K562 (cell line): ENCODE data around the gene PRDM8. TPM values are rescaled to one million over a fixed set of nuclear protein-coding genes. Genes with fewer than 3 reads are reported as not detected.

Source experiments
- ATAC-seq: fragments of 200-7000 bp; cut with Tn5 transposase; 3 replicates; pipeline ENCODE4 v1.9.1; 2020; ENCODE audit warnings: moderate library complexity
- BruUV-seq: library from RNA; stranded (reverse); fragments of 400-500 nt; replicated peaks from 2 replicates; lab custom pipeline; 2021; lab: Mats Ljungman, UMichigan
- CTCF ChIA-PET: fragments of 300-600 bp; formaldehyde crosslinking; extraction: SDS; loops from one replicate; lab custom pipeline; 2021; ENCODE audit warnings: low intra/inter-chr PET ratio; lab: Yijun Ruan, JAX
- POLR2A ChIA-PET: fragments of 300-600, 350-650 bp; sonication (Branson Sonifier 250); formaldehyde crosslinking; extraction: SDS; loops from one replicate; lab custom pipeline; 2021; ENCODE audit warnings: antibody characterized with exemption, inconsistent platforms; lab: Yijun Ruan, JAX
- DNase-seq, 4 experiments: peaks; one replicate each; pipeline versions ENCODE4 v3.0.0 to v3.0.0-alpha.2; 2011 to 2018; ENCODE audit warnings: low spot score in 3 of 4, mixed read lengths in 3 of 4; ENCODE audit errors: extremely low read depth in 1 of 4
- FAIRE-seq: peaks from 2 replicates; lab custom pipeline; 2011; peaks lifted over from hg19 to GRCh38; lab: Jason Lieb, UNC
- H2AFZ ChIP-seq: 2 replicates; pipeline ENCODE4 v1.6.0; 2011; ENCODE audit warnings: low read depth, low read length, control low read depth, inconsistent platforms
- H3K27ac ChIP-seq: fragments of 200-600 bp; 3 replicates; pipeline ENCODE4 v1.8.0; 2011; ENCODE audit warnings: low read depth, mild to moderate bottlenecking, control low read depth, inconsistent platforms, low read length, moderate library complexity, mixed read lengths; ENCODE audit errors: extremely low read depth
- H3K27me3 ChIP-seq, 2 experiments: fragments of 300-600 bp in 1 of 2; 2 replicates in 1 of 2; 3 replicates in 1 of 2; pipeline versions ENCODE4 v1.6.0 to v1.8.0; 2011; ENCODE audit warnings: inconsistent platforms in 2 of 2, low read length in 2 of 2, mild to moderate bottlenecking in 1 of 2, mixed read lengths in 1 of 2, moderate library complexity in 1 of 2; ENCODE audit not compliant: control insufficient read depth in 2 of 2, insufficient read depth in 2 of 2
- H3K36me3 ChIP-seq: fragments of 300-600 bp; 3 replicates; pipeline ENCODE4 v1.8.0; 2011; ENCODE audit warnings: mild to moderate bottlenecking, low read length, inconsistent platforms; ENCODE audit not compliant: control insufficient read depth, insufficient read depth
- H3K4me1 ChIP-seq, 2 experiments: fragments of 200-600 bp in 1 of 2; replicated peaks in 1 of 2; 2 replicates in 1 of 2; 3 replicates in 1 of 2; pipeline versions ENCODE4 v1.5.1 to v1.8.0; 2011; ENCODE audit warnings: inconsistent platforms in 2 of 2, low read length in 2 of 2, mild to moderate bottlenecking in 1 of 2, mixed read lengths in 1 of 2, moderate library complexity in 1 of 2; ENCODE audit not compliant: control insufficient read depth in 2 of 2, insufficient read depth in 2 of 2
- H3K4me2 ChIP-seq: 2 replicates; pipeline ENCODE4 v1.6.1; 2011; ENCODE audit warnings: low read length, control low read depth, inconsistent platforms, mixed read lengths; ENCODE audit not compliant: insufficient read depth
- H3K4me3 ChIP-seq: fragments of 200-600 bp; sonication (generic), shearing (Covaris generic); 2 replicates; pipeline ENCODE4 v1.5.1; 2016; ENCODE audit warnings: control low read depth, inconsistent platforms
- H3K79me2 ChIP-seq: fragments of 200-600 bp; 3 replicates; pipeline ENCODE4 v1.8.0; 2011; ENCODE audit warnings: low read length, inconsistent platforms; ENCODE audit not compliant: control insufficient read depth, insufficient read depth
- H3K9ac ChIP-seq, 2 experiments: 2 replicates each; pipeline versions ENCODE4 v1.6.0 to v1.6.1; 2011; ENCODE audit warnings: low read depth in 2 of 2, low read length in 2 of 2, control low read depth in 1 of 2, inconsistent platforms in 1 of 2, mild to moderate bottlenecking in 1 of 2, mixed read lengths in 1 of 2; ENCODE audit not compliant: insufficient read depth in 1 of 2
- H3K9me1 ChIP-seq: one replicate; pipeline ENCODE4 v1.6.0; 2011; ENCODE audit warnings: inconsistent platforms, mild to moderate bottlenecking, low read length, moderate library complexity; ENCODE audit not compliant: control insufficient read depth, insufficient read depth
- H3K9me3 ChIP-seq: replicated peaks from 2 replicates; pipeline ENCODE4 v1.5.1; 2011; ENCODE audit warnings: low read depth, low read length, inconsistent platforms; ENCODE audit not compliant: control insufficient read depth, insufficient read depth
- H4K20me1 ChIP-seq: replicated peaks from 2 replicates; pipeline ENCODE4 v1.6.1; 2011; ENCODE audit warnings: low read length, inconsistent platforms, mixed read lengths; ENCODE audit not compliant: control insufficient read depth, insufficient read depth
- BMI1 ChIP-seq: fragments of 150-350 bp; IDR thresholded peaks from 2 replicates; pipeline ENCODE4 v1.6.1; 2014; ENCODE audit warnings: low read length
- GATAD2A ChIP-seq: fragments of 450-650 bp; IDR thresholded peaks from 2 replicates; pipeline ENCODE4 v1.6.1; 2017
- MED1 ChIP-seq: sonication (generic); formaldehyde crosslinking; IDR thresholded peaks from 2 replicates; pipeline ENCODE4 v1.8.1; 2023; ENCODE audit warnings: missing genetic modification reagents, borderline replicate concordance
- MTA1 ChIP-seq: fragments of 450-650 bp; IDR thresholded peaks from 2 replicates; pipeline ENCODE4 v1.6.1; 2017; ENCODE audit warnings: borderline replicate concordance
- ZNF24 ChIP-seq: fragments of 450-650 bp; IDR thresholded peaks from 2 replicates; pipeline ENCODE4 v1.6.1; 2016
- ZNF347 ChIP-seq: fragments of 450-650 bp; formaldehyde crosslinking; IDR thresholded peaks from 2 replicates; pipeline ENCODE4 v1.4.0; 2020; ENCODE audit warnings: low read depth, mild to moderate bottlenecking, moderate library complexity
- WGBS: fragments of 100-300 bp; shearing (Covaris generic); methylation state at CpG from one replicate; pipeline ENCODE4 v1.1.6; 2016; ENCODE audit warnings: low coverage, mixed read lengths; ENCODE audit not compliant: insufficient coverage; ENCODE audit errors: missing lambda C conversion rate; 5-methylcytosine and 5-hydroxymethylcytosine counted together
- in situ Hi-C: fragments of 300-500 bp; cut with MboI; formaldehyde crosslinking; loops from 4 replicates; pipeline ENCODE4 v1.15.0; 2018; ENCODE audit warnings: inconsistent platforms, mixed read lengths
- intact Hi-C: fragments of 100-400 bp; cut with micrococcal nuclease; formaldehyde crosslinking; loops from 2 replicates; pipeline ENCODE4 v1.14.2; 2022
- polyA plus RNA-seq, 8 experiments: library from polyadenylated mRNA; depleted of rRNA in 4 of 8; stranded (reverse) in 5 of 8; unstranded in 3 of 8; fragments of >200 nt; fragmentation: Nextera tagmentation in 2 of 8; fragmentation: Illumina TruSeq in 1 of 8; extraction: Ambion mirVana in 2 of 8; extraction: Trizol in 1 of 8; gene quantifications; 2 replicates each; pipeline versions ENCODE4 v1.2.1 to v1.2.3, GENCODE V29; 2011 to 2014; ENCODE audit warnings: inconsistent platforms in 1 of 8, missing spikeins in 1 of 8
- total RNA-seq, 7 experiments: library from RNA; depleted of rRNA in 6 of 7; stranded (reverse); fragments of >200 nt in 6 of 7; fragmentation: Illumina TruSeq in 2 of 7; extraction: Trizol in 2 of 7; gene quantifications; 2 replicates each; pipeline versions ENCODE4 v1.2.1 to v1.2.3, GENCODE V29; 2011 to 2021; ENCODE audit warnings: low replicate concordance in 1 of 7
- TF ChIP-seq, protein P1 (sequence below): fragments of 450-650 bp; IDR thresholded peaks from one replicate; pipeline ENCODE4 v1.6.1; 2018; ENCODE audit warnings: mild to moderate bottlenecking, moderate library complexity; ENCODE audit not compliant: partially characterized antibody

Gene PRDM8
- total and polyA plus RNA-seq, 9 of the 15 experiments (the other 6 are each of a cell fraction or from before 2014, with no cell fraction given): 0.40 TPM; not detected in 8

- H3K4me1 ChIP-seq: peaks cover 0 to 24% of the 10 kb centered on the region in 2 experiments; a peak in 3 of 5 replicates
- ChIA-PET POLR2A (no interaction called here), CTCF (no interaction called here)
- ATAC-seq (no peak), FAIRE-seq (no peak), DNase-seq (no peak)
- H3K9me1 ChIP-seq: no peaks in the 10 kb centered on the region
- intact Hi-C loops (no loop called here), in situ Hi-C loops (no loop called here)
- H3K4me3 ChIP-seq: no peak overlapping the region
- H3K79me2 ChIP-seq: no peaks in the 10 kb centered on the region
- no peak overlapping the region; the same call in 1 of the 2 replicates for H2AFZ ChIP-seq
- no peak overlapping the region for H3K9ac ChIP-seq
- H3K36me3 ChIP-seq: no peaks in the 10 kb centered on the region
- no peaks in the 10 kb centered on the region for H4K20me1 ChIP-seq
- 14% methylated on average over 1 of the region's 1 CpG for WGBS
- TF ChIP-seq ZNF24 (no peak), MTA1 (no peak), BMI1 (no peak), ZNF347 (no peak), GATAD2A (no peak), MED1 (CRISPR knock-in tag) (no peak)
- TF ChIP-seq, protein P1, sequence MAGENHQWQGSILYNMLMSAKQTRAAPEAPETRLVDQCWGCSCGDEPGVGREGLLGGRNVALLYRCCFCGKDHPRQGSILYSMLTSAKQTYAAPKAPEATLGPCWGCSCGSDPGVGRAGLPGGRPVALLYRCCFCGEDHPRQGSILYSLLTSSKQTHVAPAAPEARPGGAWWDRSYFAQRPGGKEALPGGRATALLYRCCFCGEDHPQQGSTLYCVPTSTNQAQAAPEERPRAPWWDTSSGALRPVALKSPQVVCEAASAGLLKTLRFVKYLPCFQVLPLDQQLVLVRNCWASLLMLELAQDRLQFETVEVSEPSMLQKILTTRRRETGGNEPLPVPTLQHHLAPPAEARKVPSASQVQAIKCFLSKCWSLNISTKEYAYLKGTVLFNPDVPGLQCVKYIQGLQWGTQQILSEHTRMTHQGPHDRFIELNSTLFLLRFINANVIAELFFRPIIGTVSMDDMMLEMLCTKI: no peak
- H3K9me3 ChIP-seq: no peaks in the 10 kb centered on the region
- no peaks in the 10 kb centered on the region for H3K27me3 ChIP-seq
- H3K4me2 ChIP-seq: no peak overlapping the region
- no TSS peak for BruUV-seq
- no peak overlapping the region for H3K27ac ChIP-seq
These were observed 51.8 kb downstream of the PRDM8 start for GRCh38 chr4:80249144-80249543.
